Measurements from ENCODE around the gene PLA2G4D. TPM values are rescaled to one million over a fixed set of nuclear protein-coding genes. Genes with fewer than 3 reads are reported as not detected.

Gene PLA2G4D
- total and polyA plus RNA-seq, 10 of the 15 experiments (the other 5 are each of a cell fraction or from before 2014, with no cell fraction given): 0.03 TPM; not detected in 9

GRCh38 chr15:42046597-42046996, 47.8 kb downstream of the PLA2G4D start (continued):
- TF ChIP-seq ZNF24 (IDR thresholded peaks at IDR 0.05): no peak

- ATAC-seq (no peak), DNase-seq (ENCODE audit: low read depth, low spot score) (no peak), FAIRE-seq (no peak)
- Histone ChIP-seq H3K36me3 (ENCODE audit: control insufficient read depth in 2 of 2, insufficient read depth in 2 of 2, low read length in 1 of 2) (no peaks in the 10 kb centered on the region), H3K9ac (ENCODE audit: control insufficient read depth, insufficient read depth, low read length) (no peak overlapping the region), H3K27ac (ENCODE audit: control insufficient read depth, insufficient read depth) (no peak overlapping the region), H3K4me1 (ENCODE audit: control insufficient read depth, insufficient read depth, low read length) (no peaks in the 10 kb centered on the region), H3K4me2 (ENCODE audit: control insufficient read depth, insufficient read depth) (no peak overlapping the region), H2AFZ (ENCODE audit: control insufficient read depth, low read depth, low read length) (no peak overlapping the region), H3K4me3 (no peak overlapping the region), H3K27me3 (replicated peaks in 1 of 2; ENCODE audit: control insufficient read depth in 2 of 2, insufficient read depth in 2 of 2, low read length in 1 of 2) (no peaks in the 10 kb centered on the region), H3K79me2 (ENCODE audit: control insufficient read depth, insufficient read depth, low read length) (no peaks in the 10 kb centered on the region), H3K9me3 (replicated peaks; ENCODE audit: control insufficient read depth, insufficient read depth, low read length) (no peaks in the 10 kb centered on the region), H4K20me1 (ENCODE audit: control insufficient read depth, insufficient read depth) (no peaks in the 10 kb centered on the region)
- intact Hi-C loops (cut with micrococcal nuclease; ENCODE audit: unreplicated experiment) (no loop called here), in situ Hi-C loops (cut with MboI) (no loop called here)
- SMC1A ChIA-PET (ENCODE audit: uncharacterized antibody, unreplicated experiment): interaction anchor here (0.8 kb wide), 1 partner anchor 47 kb away, joined by 3 read pairs; no protein-coding TSS in a partner anchor
- POLR2A ChIA-PET: no interaction called here
- RAD21 ChIA-PET (ENCODE audit: unreplicated experiment): no interaction called here
- WGBS (ENCODE audit: insufficient coverage, insufficient replicate concordance, low lambda C conversion rate, missing lambda C conversion rate): 32% methylated on average over 8 of the region's 8 CpGs
- TF ChIP-seq FOS (IDR thresholded peaks at IDR 0.05; ENCODE audit: borderline replicate concordance, extremely low read depth, insufficient read length) (no peak), STAT3 (IDR thresholded peaks at IDR 0.05; ENCODE audit: low read depth, low read length) (no peak), PAX8 (IDR thresholded peaks at IDR 0.05) (no peak), BMI1 (IDR thresholded peaks at IDR 0.05; ENCODE audit: borderline replicate concordance) (no peak), PRDM15 (CRISPR knock-in tag; IDR thresholded peaks at IDR 0.05) (no peak), POLR2AphosphoS2 (IDR thresholded peaks at IDR 0.05; ENCODE audit: low read depth, low read length) (no peak), POLR2AphosphoS5 (IDR thresholded peaks at IDR 0.05; ENCODE audit: low read length) (no peak), CBX5 (IDR thresholded peaks at IDR 0.05; ENCODE audit: low read depth) (no peak), ZNF274 (IDR thresholded peaks at IDR 0.05; ENCODE audit: insufficient read depth, insufficient read length) (no peak), SRF (IDR thresholded peaks at IDR 0.05; ENCODE audit: low read depth in 2 of 2, low read length in 2 of 2) (no peak), PKNOX1 (IDR thresholded peaks at IDR 0.05) (no peak), RFX5 (IDR thresholded peaks at IDR 0.05; ENCODE audit: low read depth, low read length) (no peak), KLF5 (IDR thresholded peaks at IDR 0.05; ENCODE audit: partially characterized antibody) (no peak), SKIL (IDR thresholded peaks at IDR 0.05; ENCODE audit: low read depth, poor library complexity, severe bottlenecking) (no peak), E2F4 (IDR thresholded peaks at IDR 0.05; ENCODE audit: low read depth, low read length) (no peak), TCF7 (IDR thresholded peaks at IDR 0.05; ENCODE audit: borderline replicate concordance) (no peak)
- BruUV-seq (replicated peaks): no TSS peak
- CTCF ChIA-PET: interaction anchor here (1.5 kb wide), 1 partner anchor 55 kb away, joined by 4 read pairs; no protein-coding TSS in a partner anchor
These were observed 49.1 kb downstream of the PLA2G4D start for GRCh38 chr15:42045211-42045615.

Data from GM12878 (cell line).